ENCODE data around the gene PVRIG. TPM values are rescaled to one million over a fixed set of nuclear protein-coding genes. Genes with fewer than 3 reads are reported as not detected.
"Not testable (repeated sequence)": the region's sequence is repeated elsewhere in the genome, so short reads cannot be mapped to it uniquely, and the experiment has no call there.

PVRIG gene
- total and polyA plus RNA-seq, 2 of the 8 experiments (the other 6 are each of a cell fraction or from before 2014, with no cell fraction given), result 0.15 TPM; not detected in 1

DNA sequence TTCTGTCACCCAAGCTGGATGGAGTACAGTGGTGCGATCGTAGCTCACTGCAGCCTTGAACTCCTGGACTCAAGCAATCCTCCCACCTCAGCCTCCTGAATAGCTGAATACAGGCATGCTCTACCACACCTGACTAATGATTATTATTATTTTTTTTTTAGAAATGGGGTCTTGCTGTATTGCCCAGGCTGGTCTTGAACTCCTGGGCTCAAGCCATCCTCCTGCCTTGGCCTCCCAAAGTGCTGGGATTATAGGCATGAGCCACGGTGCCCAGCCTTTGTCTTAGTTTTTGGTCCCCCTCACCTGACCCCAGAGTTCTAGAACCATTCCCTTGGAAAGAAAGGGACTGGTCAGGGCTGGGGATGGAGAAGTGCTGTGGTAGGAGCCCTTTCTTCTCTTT lies 39.7 kb upstream of the PVRIG start:
- Histone ChIP-seq H4K20me1 (replicated peaks in 1 of 2; ENCODE audit: control insufficient read depth in 1 of 2, insufficient read depth in 2 of 2, low read length in 2 of 2) (peaks cover 0 to 12% of the 10 kb centered on the region in 2 experiments), H3K27me3 (replicated peaks in 1 of 4; ENCODE audit: control insufficient read depth in 3 of 4, extremely low read depth in 1 of 4, insufficient read depth in 3 of 4, low read length in 3 of 4) (peaks cover 0 to 13% (median 9%) of the 10 kb centered on the region in 4 experiments; a peak in 6 of 7 replicates)
- H3K56ac ChIP-seq (replicated peaks; ENCODE audit: insufficient read length, low read depth, low read length); H2BK20ac ChIP-seq (ENCODE audit: low read length); H2BK120ac ChIP-seq (replicated peaks; ENCODE audit: low read depth, low read length); H3K9me3 ChIP-seq (ENCODE audit: insufficient read depth in 2 of 2, low read depth in 1 of 2, low read length in 1 of 2); H4K91ac ChIP-seq (replicated peaks; ENCODE audit: insufficient read length, low read length); H3K4me2 ChIP-seq (ENCODE audit: insufficient read depth in 1 of 2, low read depth in 2 of 2, low read length in 2 of 2); H3K4me1 ChIP-seq (replicated peaks in 1 of 4; ENCODE audit: control insufficient read depth in 3 of 4, insufficient read depth in 4 of 4, low read length in 3 of 4); H3K4me3 ChIP-seq (ENCODE audit: extremely low read depth in 1 of 4, insufficient read depth in 2 of 4, low read depth in 3 of 4, low read length in 4 of 4); H3K18ac ChIP-seq (ENCODE audit: extremely low read depth, low read length); H2AFZ ChIP-seq (ENCODE audit: low read length); FAIRE-seq; H3K23ac ChIP-seq (ENCODE audit: insufficient read length); H3K79me1 ChIP-seq (ENCODE audit: low read depth, low read length); H4K8ac ChIP-seq (ENCODE audit: extremely low read depth, insufficient read depth, low read length); H2BK5ac ChIP-seq (ENCODE audit: low read depth, low read length); H3K36me3 ChIP-seq (ENCODE audit: control insufficient read depth in 2 of 4, insufficient read depth in 4 of 4, low read length in 3 of 4); H3K27ac ChIP-seq (ENCODE audit: low read depth, low read length); H2BK15ac ChIP-seq (ENCODE audit: low read length); H2BK12ac ChIP-seq (ENCODE audit: low read depth, low read length); H2AK5ac ChIP-seq (ENCODE audit: low read depth, low read length); H3K4ac ChIP-seq (replicated peaks; ENCODE audit: insufficient read length, low read depth, low read length); H3K79me2 ChIP-seq (ENCODE audit: control insufficient read depth in 1 of 2, insufficient read depth in 2 of 2, low read length in 2 of 2); DNase-seq (ENCODE audit: low read depth in 1 of 2, low spot score in 2 of 2); H3K23me2 ChIP-seq (ENCODE audit: low read depth, low read length); H4K5ac ChIP-seq (ENCODE audit: insufficient read length, low read depth, low read length); H3K9ac ChIP-seq (replicated peaks in 1 of 4; ENCODE audit: extremely low read depth in 1 of 4, low read depth in 3 of 4, low read length in 3 of 4); H3K14ac ChIP-seq (ENCODE audit: insufficient read length): not testable (repeated sequence)
- ChIA-PET CTCF (ENCODE audit: partially characterized antibody) (interaction anchor here (0.6 to 2.5 kb wide), 5 partner anchors 11 to 188 kb away, joined by 3 to 13 read pairs (median 6); partner anchors contain the start of gene GAL3ST4), POLR2A (ENCODE audit: partially characterized antibody) (interaction anchor here (0.7 to 1.4 kb wide), 4 partner anchors 9 to 79 kb away, joined by 3 to 4 read pairs (median 3); partner anchors contain the start of genes AP4M1 and MCM7)
- WGBS, 2 experiments (ENCODE audit: extremely low coverage in 1 of 2, insufficient coverage in 1 of 2, insufficient read length in 1 of 2, insufficient replicate concordance in 2 of 2, low coverage in 1 of 2, low lambda C conversion rate in 2 of 2, missing lambda C conversion rate in 1 of 2), result 97% methylated on average over 2 of the region's 3 CpGs; no CpG with 5 or more reads in 1 of the 2 experiments

DNA sequence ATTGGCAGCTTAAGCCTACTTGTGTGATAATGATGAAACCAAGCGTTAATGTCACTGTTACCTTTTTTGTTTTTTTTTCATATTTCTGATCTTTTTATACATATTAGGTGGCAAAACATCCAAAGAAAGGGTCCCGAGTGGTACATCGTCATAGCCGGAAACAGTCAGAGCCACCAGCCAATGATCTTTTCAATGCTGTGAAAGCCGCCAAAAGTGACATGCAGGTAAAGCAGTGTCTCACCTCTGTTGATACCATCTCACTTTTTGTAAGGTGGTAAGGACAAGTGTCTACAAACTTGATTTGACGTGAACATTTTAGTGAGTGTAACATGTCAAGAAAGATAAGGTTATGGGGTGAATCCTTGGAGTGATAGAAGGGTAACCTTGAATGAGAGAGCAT lies 37.1 kb upstream of the PVRIG start:
- H3K23me2 ChIP-seq (ENCODE audit: low read depth, low read length); H3K27ac ChIP-seq (ENCODE audit: low read depth, low read length); H3K4me3 ChIP-seq (ENCODE audit: extremely low read depth in 1 of 4, insufficient read depth in 2 of 4, low read depth in 3 of 4, low read length in 4 of 4); H2BK120ac ChIP-seq (replicated peaks; ENCODE audit: low read depth, low read length); H2BK15ac ChIP-seq (ENCODE audit: low read length); H3K9me3 ChIP-seq (ENCODE audit: insufficient read depth in 2 of 2, low read depth in 1 of 2, low read length in 1 of 2); H4K8ac ChIP-seq (ENCODE audit: extremely low read depth, insufficient read depth, low read length); H3K4ac ChIP-seq (replicated peaks; ENCODE audit: insufficient read length, low read depth, low read length); H3K4me2 ChIP-seq (ENCODE audit: insufficient read depth in 1 of 2, low read depth in 2 of 2, low read length in 2 of 2); H3K23ac ChIP-seq (ENCODE audit: insufficient read length); DNase-seq (ENCODE audit: low read depth in 1 of 2, low spot score in 2 of 2); H4K91ac ChIP-seq (replicated peaks; ENCODE audit: insufficient read length, low read length); H4K5ac ChIP-seq (ENCODE audit: insufficient read length, low read depth, low read length); H2BK12ac ChIP-seq (ENCODE audit: low read depth, low read length); H3K18ac ChIP-seq (ENCODE audit: extremely low read depth, low read length); H3K36me3 ChIP-seq (ENCODE audit: control insufficient read depth in 2 of 4, insufficient read depth in 4 of 4, low read length in 3 of 4); H3K9ac ChIP-seq (replicated peaks in 1 of 4; ENCODE audit: extremely low read depth in 1 of 4, low read depth in 3 of 4, low read length in 3 of 4); H3K56ac ChIP-seq (replicated peaks; ENCODE audit: insufficient read length, low read depth, low read length); H2BK20ac ChIP-seq (ENCODE audit: low read length); H2AK5ac ChIP-seq (ENCODE audit: low read depth, low read length); H3K4me1 ChIP-seq (replicated peaks in 1 of 4; ENCODE audit: control insufficient read depth in 3 of 4, insufficient read depth in 4 of 4, low read length in 3 of 4); H2AFZ ChIP-seq (ENCODE audit: low read length); H3K79me2 ChIP-seq (ENCODE audit: control insufficient read depth in 1 of 2, insufficient read depth in 2 of 2, low read length in 2 of 2); H3K79me1 ChIP-seq (ENCODE audit: low read depth, low read length); H4K20me1 ChIP-seq (replicated peaks in 1 of 2; ENCODE audit: control insufficient read depth in 1 of 2, insufficient read depth in 2 of 2, low read length in 2 of 2); H3K14ac ChIP-seq (ENCODE audit: insufficient read length); FAIRE-seq; H2BK5ac ChIP-seq (ENCODE audit: low read depth, low read length): not testable (repeated sequence)
- ChIA-PET CTCF (ENCODE audit: partially characterized antibody) (interaction anchor here (1.0 to 2.3 kb wide), 5 partner anchors 11 to 50 kb away, joined by 3 to 15 read pairs (median 4); partner anchors contain the start of gene PVRIG), POLR2A (ENCODE audit: partially characterized antibody) (interaction anchor here (0.7 to 4.6 kb wide), 2 partner anchors 11 to 18 kb away, joined by 3 to 10 read pairs; no protein-coding TSS in a partner anchor)
- WGBS, 2 experiments (ENCODE audit: extremely low coverage in 1 of 2, insufficient coverage in 1 of 2, insufficient read length in 1 of 2, insufficient replicate concordance in 2 of 2, low coverage in 1 of 2, low lambda C conversion rate in 2 of 2, missing lambda C conversion rate in 1 of 2), result 82% methylated on average over 6 of the region's 6 CpGs; no CpG with 5 or more reads in 1 of the 2 experiments
- peaks cover 0 to 13% (median 9%) of the 10 kb centered on the region in 4 experiments; a peak in 6 of 7 replicates for H3K27me3 ChIP-seq (replicated peaks in 1 of 4; ENCODE audit: control insufficient read depth in 3 of 4, extremely low read depth in 1 of 4, insufficient read depth in 3 of 4, low read length in 3 of 4)
